Activated naive CD8-positive, alpha-beta T cell treated with anti-CD3 and anti-CD28 coated beads for 36 hours (primary cell): ENCODE results near the gene PPP1R36. TPM values are rescaled to one million over a fixed set of nuclear protein-coding genes. Genes with fewer than 3 reads are reported as not detected.

Experiments used
- DNase-seq: peaks from one replicate; pipeline ENCODE4 v3.0.0; 2021
- H3K27ac Mint-ChIP-seq: one replicate; pipeline ENCODE4 v1.8.0; 2022; ENCODE audit warnings: mild to moderate bottlenecking, moderate library complexity, mixed read lengths
- H3K27me3 Mint-ChIP-seq: one replicate; pipeline ENCODE4 v1.8.0; 2022; ENCODE audit warnings: mild to moderate bottlenecking, mixed read lengths
- H3K36me3 Mint-ChIP-seq: one replicate; pipeline ENCODE4 v1.8.0; 2021; ENCODE audit warnings: mild to moderate bottlenecking, mixed read lengths
- H3K4me1 Mint-ChIP-seq: one replicate; pipeline ENCODE4 v1.8.0; 2021; ENCODE audit warnings: mixed read lengths
- H3K4me3 Mint-ChIP-seq: one replicate; pipeline ENCODE4 v1.8.0; 2022; ENCODE audit warnings: mild to moderate bottlenecking, moderate library complexity, mixed read lengths
- H3K9me3 Mint-ChIP-seq: one replicate; pipeline ENCODE4 v1.8.0; 2022; ENCODE audit warnings: mixed read lengths
- total RNA-seq, 2 experiments: library from RNA; stranded (reverse); gene quantifications; one replicate each; pipeline ENCODE4 v1.2.3, GENCODE V29; 2021

PPP1R36 gene, protein sequence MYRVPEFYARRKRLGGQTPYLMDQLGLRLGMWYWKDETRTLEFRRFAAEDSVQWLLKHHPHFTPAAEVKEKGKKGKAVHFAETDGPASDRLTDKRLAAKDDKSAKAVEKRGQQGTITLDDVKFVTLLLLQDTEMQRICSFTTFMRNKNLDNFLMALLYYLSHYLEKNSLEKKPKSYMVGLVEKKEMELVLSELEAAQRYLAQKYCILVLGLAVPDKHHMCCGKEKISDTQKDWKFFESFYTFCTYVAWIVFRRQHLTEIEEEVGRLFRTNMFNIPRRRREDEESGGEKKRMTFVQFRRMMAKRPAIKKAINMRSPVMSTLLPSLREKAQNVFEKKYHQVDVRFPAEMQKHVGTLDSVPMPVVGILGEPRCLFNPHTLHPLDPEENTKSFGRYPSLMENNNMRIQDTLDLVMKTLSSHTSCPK
- under 1 TPM; 0.18 to 0.25 TPM for total RNA-seq

DNA sequence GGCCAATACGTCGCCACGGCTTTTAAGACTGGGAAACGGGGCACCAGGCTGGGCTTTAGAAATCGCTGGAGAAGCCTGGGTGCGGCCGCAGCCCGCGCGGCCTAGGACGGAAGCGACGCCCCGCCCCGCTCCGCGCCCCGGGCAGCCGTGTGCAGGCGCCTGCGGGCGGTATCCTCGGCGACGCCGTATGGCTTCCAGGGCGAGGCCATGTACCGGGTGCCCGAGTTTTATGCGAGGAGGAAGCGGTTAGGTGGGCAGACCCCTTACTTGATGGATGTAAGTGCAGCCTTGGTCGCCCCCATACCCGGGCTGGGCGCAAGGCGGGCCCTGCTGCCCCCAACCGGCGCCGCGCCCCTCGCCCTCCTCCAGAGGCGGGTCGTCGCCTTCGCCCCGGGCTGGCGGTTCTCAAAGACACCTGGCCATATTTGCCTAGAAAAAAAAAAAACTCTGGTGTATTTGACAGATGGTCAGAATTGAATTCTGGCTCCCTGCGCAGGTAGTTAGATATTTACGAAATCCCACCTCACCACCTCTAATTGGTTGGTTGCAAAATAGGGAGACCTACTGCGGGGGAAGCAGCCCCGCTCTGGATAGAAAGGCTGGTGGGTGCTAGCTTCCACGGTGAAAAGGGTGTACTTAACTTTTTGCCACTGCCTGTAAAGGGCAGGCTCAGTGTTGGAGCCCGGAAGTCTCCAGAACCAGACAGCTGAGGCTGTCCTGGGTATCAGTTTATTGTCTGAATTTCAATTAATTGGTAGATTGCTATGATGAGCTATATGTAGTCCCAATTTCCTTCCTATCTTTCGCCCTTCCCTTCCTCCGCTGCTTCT is at the start of gene PPP1R36:
Gene PPP1R36 (plus strand): TSS at position 171 of the 830 bp plus-strand sequence. CDS start 37 bp downstream, at position 208.
- DNase-seq, result peak; percentile 56
- Mint-ChIP-seq H3K27ac (no peak within 1 kb of the TSS), H3K9me3 (no peaks in the 10 kb centered on the region), H3K4me3 (peak within 1 kb of the TSS; percentile 52), H3K27me3 (peaks cover 15% of the 10 kb centered on the region), H3K4me1 (peaks cover 11% of the 10 kb centered on the region), H3K36me3 (no peaks in the 10 kb centered on the region)

DNA sequence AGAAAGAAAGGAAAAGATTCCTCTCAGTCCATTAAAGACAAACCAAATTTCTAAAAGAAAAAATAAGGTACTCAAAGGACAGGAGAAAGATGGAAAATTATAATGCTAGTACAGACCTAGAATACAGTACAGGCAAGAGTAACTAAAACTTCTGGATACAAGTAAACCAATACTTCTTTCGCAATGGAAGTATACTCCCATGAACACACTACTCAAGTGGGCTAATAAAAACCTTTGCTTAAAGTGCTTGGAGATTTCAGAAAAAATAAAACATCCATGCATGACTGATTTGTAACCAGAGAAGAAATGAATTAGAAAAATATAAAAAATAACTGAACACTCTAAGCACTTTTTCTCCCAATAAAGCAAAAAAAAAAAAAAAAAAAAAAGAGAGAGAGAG is 49.7 kb upstream of the PPP1R36 start:
- Mint-ChIP-seq H3K9me3 (no peaks in the 10 kb centered on the region), H3K27ac (peak overlapping the region; percentile 70), H3K4me1 (peaks cover 48% of the 10 kb centered on the region), H3K27me3 (peaks cover 4% of the 10 kb centered on the region), H3K36me3 (peaks cover 50% of the 10 kb centered on the region), H3K4me3 (peak overlapping the region; percentile 93)
- no peak for DNase-seq

DNA sequence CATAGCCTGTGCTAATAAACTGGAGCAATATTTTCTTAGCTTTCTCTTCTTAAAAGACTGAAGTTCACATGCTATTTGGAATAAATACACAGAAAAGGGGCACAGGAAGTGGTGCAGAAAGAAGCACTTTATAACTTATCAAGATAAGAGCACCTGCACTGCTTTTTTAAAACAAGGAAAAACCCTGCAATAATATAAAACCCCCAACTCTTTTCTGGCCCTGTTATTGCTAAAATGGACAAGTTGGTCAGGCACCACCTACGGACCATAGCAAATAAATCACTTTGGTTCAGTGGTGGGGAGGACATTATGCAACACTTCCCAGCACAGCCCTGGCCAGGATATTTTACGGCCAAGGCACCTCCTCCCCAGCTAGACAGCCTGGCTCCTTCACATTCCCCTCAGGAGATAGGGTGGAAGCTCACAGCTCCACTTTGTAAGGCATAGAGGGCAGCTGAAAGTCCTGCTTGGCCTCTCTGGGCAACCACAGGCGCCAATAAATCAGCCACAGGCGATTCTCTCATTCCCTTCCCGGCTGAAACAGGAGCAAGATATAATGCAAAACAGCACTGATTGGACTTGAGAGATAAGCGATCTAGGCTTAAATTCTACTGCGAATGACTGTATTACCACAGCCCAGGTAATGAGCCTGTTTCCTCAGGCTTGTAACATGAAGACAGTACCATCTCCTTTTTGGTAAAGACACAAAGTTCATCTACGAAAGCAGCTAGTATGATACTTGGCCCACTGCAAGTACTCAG is 48.2 kb upstream of the PPP1R36 start:
- no peak for DNase-seq
- H3K36me3 Mint-ChIP-seq, result peaks cover 58% of the 10 kb centered on the region
- H3K4me1 Mint-ChIP-seq, result peaks cover 47% of the 10 kb centered on the region
- H3K27ac Mint-ChIP-seq, result peak overlapping the region; percentile 100
- H3K27me3 Mint-ChIP-seq, result peaks cover 4% of the 10 kb centered on the region
- H3K9me3 Mint-ChIP-seq, result no peaks in the 10 kb centered on the region
- H3K4me3 Mint-ChIP-seq, result peak overlapping the region; percentile 93

DNA sequence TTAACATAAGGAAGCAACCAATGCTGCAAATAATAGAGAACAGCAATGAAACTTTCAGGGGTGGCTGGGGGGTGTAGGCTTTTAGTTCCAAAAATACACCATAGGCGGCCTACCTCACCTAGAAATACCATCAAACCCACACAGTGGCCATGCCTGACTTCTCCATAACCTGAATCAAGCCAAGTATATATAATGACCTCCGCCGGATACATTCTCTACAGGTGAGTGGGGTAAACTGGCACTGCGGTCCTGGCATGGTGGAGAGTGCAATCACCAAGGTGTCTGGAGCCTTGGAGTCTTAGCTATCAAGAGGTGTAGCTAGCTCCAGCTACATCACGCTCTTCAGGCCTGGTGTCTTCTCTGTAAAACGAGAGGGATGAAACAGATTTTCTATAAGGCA is 47.3 kb upstream of the PPP1R36 start:
- H3K4me1 Mint-ChIP-seq, result peaks cover 48% of the 10 kb centered on the region
- peak; percentile 18 for DNase-seq
- no peaks in the 10 kb centered on the region for H3K9me3 Mint-ChIP-seq
- H3K4me3 Mint-ChIP-seq, result peak overlapping the region; percentile 93
- peaks cover 62% of the 10 kb centered on the region for H3K36me3 Mint-ChIP-seq
- peak overlapping the region; percentile 100 for H3K27ac Mint-ChIP-seq
- H3K27me3 Mint-ChIP-seq, result peaks cover 4% of the 10 kb centered on the region

DNA sequence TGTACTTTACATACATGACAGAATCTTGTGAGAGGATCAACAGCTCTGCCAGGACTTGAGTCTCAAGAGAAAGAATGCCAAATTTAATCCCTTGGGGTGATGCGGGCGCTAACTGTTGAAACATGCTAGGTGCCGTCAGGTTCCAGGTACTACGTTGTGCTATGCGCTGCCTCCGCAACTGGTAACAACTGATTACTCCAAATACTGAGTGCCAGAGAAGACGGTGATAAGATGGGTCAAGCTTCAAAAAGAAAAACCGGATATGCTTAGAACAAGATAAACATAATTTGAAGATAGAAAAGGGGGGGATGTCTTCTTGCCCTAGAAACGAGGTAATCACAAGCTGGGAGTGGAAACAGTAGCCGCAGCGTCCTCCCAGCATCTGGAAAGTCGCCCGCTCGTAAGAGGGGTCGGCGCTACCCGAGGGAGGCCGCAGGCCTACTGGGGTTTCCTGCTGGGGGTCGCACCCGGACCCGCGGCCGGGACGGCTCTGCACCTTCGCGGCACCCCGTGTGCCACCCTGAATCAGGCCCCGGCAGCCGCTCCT is 46.8 kb upstream of the PPP1R36 start:
- H3K9me3 Mint-ChIP-seq, result no peaks in the 10 kb centered on the region
- H3K27me3 Mint-ChIP-seq, result peaks cover 4% of the 10 kb centered on the region
- DNase-seq, result peak; percentile 19
- peak overlapping the region; percentile 100 for H3K27ac Mint-ChIP-seq
- H3K4me1 Mint-ChIP-seq, result peaks cover 49% of the 10 kb centered on the region
- H3K36me3 Mint-ChIP-seq, result peaks cover 61% of the 10 kb centered on the region
- peak overlapping the region; percentile 93 for H3K4me3 Mint-ChIP-seq

DNA sequence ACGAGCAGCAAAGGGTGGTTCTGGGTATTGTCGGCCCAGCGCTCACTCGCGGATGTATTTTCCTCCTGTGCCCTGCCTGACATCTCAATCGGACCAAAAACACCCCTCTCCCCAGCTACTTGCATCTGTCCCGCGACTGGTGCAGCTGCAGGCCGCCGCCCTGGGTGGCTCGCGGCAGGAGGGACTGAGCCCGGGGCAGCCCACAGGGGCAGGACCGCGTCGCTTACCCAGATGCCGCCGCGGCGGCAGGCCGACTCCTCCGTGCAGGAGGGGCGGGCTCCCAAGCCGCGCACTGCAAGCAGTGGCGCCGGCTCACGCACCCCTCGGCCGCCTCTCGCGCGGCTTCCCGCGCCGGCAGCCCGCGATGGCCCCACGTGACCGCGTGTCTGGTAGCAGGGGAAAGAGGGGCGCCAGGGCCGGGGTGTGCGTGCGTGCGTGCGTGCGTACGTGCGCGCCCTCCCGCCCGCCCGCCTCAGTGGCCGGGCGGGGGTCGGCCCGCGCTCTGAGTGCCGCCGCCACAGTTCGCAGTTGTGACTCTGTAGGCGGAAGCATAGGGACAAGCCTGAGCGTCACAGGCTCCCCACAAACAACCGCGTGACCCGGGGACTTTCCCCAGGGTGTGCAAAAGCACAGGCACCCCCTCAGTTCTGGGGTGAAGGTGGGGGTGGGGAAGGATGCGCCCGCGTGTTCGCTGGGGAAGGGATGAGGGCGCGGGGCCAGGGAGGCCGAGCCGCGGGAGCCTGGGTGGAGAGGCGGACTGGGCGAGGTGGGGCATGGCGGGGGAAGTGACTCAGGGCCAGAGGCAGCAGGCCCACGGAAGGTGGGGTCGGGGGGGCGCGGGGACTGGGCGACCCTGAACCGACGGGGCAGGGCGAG is 46.1 kb upstream of the PPP1R36 start, which contains the start of gene ZBTB25:
Gene ZBTB25 (minus strand): TSS at position 405 of the 876 bp plus-strand sequence. CDS start 13,305 bp downstream, outside the sequence.
- H3K4me1 Mint-ChIP-seq, result peaks cover 54% of the 10 kb centered on the region
- peak within 1 kb of the TSS; percentile 93 for H3K4me3 Mint-ChIP-seq
- peak; percentile 95 for DNase-seq
- peak within 1 kb of the TSS; percentile 100 for H3K27ac Mint-ChIP-seq
- peaks cover 58% of the 10 kb centered on the region for H3K36me3 Mint-ChIP-seq
- no peaks in the 10 kb centered on the region for H3K9me3 Mint-ChIP-seq
- peaks cover 4% of the 10 kb centered on the region for H3K27me3 Mint-ChIP-seq

DNA sequence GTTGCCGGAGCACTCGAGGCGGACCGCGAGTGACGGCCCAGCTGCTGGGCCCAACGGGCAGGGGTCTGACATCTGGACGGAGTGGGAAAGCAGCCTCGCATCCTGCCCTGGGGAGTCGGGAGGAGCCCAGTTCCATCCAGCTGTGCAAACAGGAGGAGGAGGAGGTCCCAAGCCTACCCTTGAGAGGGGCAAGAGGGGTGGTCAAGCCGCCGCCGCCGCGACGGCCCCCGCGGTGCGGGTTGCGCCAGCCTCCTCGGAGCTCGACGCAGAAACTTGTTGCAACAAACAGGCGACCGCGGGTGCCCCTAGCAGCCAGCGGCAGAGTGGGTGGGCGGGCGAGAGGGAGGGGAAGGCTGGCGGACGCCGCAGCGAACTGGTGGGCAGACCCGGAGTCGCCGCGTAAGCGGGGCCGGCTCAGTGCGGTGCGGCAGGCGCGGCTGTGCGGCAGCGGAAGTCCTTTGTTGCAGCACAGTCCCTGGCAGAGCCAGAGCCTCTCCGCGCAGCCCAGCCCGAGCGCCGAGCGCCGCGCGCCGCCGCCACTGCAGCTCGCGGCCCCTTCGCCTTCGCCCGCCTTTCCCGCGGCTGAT is 45.4 kb upstream of the PPP1R36 start, which contains the start of gene ZBTB1:
Gene ZBTB1 (plus strand): TSS at position 461 of the 587 bp plus-strand sequence. CDS start 16,735 bp downstream, outside the sequence.
- Mint-ChIP-seq H3K36me3 (peaks cover 58% of the 10 kb centered on the region), H3K27me3 (peaks cover 4% of the 10 kb centered on the region), H3K27ac (peak within 1 kb of the TSS; percentile 100), H3K4me3 (peak within 1 kb of the TSS; percentile 93), H3K9me3 (no peaks in the 10 kb centered on the region), H3K4me1 (peaks cover 58% of the 10 kb centered on the region)
- DNase-seq, result peak; percentile 89

DNA sequence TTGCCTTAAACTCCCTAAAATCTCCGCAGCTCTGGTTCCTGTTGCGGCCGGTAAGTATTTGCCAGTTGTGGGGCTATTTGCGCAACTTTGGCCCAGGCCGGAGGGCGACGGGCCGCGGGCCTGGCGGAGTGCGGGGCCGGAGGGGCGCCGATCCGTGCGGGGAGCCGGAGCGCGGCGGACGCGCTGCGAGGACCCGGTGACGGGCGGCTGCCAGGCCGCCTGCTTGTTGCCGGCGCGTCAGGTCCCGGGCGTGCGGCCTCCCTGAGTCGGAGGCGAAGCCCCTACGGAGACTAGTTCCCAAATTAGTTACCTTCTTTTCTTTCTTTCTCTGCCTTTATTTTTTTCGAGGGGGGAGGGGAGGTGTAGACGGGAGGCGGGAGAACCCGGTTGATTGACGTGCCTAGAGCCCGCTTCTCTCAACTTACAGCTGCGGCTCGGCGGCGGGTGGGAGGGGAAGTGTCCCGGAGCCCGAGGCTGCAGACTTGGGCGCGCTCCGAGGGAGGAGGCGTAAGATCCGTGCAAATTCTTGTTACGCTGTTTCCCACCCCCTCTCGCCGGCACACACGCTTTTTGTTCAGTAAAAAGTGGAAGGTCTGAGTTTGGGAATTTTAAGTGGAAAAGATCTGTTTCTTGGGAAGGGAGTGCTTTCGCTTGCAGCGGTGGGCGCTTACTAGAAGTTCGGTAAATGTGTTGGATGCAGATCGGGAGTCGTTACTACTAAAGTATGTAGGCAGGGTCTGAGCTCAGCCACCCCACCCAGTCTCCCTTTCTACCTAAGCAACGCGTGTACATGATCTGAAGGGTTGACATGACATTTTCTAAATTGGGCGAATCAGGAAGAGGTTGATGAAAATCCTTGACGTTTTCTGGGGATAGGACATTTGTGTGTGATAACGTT is 44.6 kb upstream of the PPP1R36 start:
- Mint-ChIP-seq H3K4me1 (peaks cover 58% of the 10 kb centered on the region), H3K36me3 (peaks cover 53% of the 10 kb centered on the region), H3K9me3 (no peaks in the 10 kb centered on the region), H3K27ac (peak overlapping the region; percentile 100), H3K27me3 (peaks cover 4% of the 10 kb centered on the region), H3K4me3 (peak overlapping the region; percentile 84)
- peak; percentile 83 for DNase-seq

DNA sequence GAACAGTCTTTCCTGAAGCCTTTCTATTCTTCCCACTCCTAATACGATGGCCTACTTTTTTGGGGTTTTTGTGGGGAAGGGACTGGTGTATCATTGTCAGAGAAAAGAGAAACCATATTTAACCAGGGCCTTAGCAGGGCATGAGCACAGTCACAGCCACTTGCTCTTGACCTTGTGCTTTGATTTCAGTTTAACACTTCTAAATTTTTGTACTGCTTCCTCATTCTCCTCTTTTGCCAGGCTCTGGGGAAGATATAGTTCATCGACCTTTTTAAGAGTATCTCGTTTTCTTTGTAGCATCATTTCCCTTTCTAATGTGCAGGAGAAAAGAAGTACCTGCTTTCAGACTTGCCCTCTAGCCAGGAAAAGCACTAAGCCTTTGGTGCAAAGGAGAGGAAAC is 43.0 kb upstream of the PPP1R36 start:
- H3K4me3 Mint-ChIP-seq, result peak overlapping the region; percentile 84
- H3K9me3 Mint-ChIP-seq, result no peaks in the 10 kb centered on the region
- no peak for DNase-seq
- peaks cover 4% of the 10 kb centered on the region for H3K27me3 Mint-ChIP-seq
- H3K36me3 Mint-ChIP-seq, result peaks cover 51% of the 10 kb centered on the region
- H3K27ac Mint-ChIP-seq, result peak overlapping the region; percentile 100
- H3K4me1 Mint-ChIP-seq, result peaks cover 60% of the 10 kb centered on the region

DNA sequence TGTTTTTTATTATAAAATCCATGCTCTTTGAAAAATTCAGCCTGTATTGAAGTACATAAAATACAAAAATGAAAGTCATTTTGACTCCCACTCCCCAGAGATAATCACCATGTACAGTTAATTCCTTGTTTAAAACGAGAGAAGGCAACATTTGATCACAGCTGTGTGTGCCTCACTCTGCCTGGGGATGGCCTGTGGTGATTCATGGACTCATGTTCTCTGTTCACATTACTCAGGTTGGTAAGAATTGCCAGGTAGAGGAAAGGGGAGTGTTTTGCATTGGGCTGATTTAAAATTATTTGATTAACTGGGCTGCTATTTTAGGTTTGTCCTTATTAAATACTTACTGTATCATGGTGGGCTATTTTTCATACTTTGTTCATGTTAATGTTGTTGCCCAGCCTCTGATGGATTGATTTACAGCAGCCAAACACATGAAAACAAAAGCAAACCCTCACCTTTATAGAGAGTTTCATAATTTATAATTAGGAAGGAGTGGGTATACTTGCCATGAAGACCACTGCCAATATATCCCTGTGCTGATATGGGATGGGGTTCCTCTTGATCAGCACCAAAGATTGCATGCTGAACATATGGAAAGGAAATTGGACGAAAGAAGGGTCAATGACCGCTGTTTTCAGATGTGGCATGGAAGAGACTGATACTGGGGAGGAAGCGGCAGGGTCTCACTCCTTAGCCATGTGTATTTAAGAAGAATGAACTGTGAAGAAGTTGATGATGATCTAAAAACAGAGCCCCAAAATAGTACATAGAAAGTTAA is 42.2 kb upstream of the PPP1R36 start:
- peaks cover 62% of the 10 kb centered on the region for H3K4me1 Mint-ChIP-seq
- peak overlapping the region; percentile 100 for H3K27ac Mint-ChIP-seq
- peaks cover 42% of the 10 kb centered on the region for H3K36me3 Mint-ChIP-seq
- H3K27me3 Mint-ChIP-seq, result peaks cover 4% of the 10 kb centered on the region
- DNase-seq, result peak; percentile 23
- no peaks in the 10 kb centered on the region for H3K9me3 Mint-ChIP-seq
- peak overlapping the region; percentile 84 for H3K4me3 Mint-ChIP-seq

DNA sequence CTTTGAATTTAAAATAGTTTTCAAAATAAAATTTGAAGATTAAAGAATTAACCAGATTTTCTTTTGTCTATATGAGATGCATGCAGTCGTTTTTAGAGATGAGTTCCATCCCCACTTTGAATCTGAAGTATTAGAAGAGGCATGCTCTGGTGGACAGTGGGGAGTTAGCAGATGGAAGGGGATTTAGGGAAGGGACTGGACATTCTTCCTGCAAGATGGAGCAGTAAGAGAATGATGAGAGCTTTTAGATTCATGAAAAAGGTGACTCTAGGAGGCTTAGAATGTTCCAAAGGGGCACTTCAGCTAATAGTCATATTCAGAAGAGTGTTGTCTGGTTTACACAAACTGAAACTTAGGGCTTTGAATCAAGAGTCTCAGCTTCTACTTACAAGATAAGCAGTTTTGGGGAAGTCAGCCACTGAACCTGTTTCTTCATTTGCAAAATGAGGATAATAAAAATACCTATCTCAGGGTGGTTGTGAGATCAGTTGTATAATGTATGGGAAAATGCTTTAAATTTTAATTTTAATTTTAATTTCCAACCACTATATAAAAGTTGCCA is 41.5 kb upstream of the PPP1R36 start:
- DNase-seq, result no peak
- peaks cover 4% of the 10 kb centered on the region for H3K27me3 Mint-ChIP-seq
- H3K9me3 Mint-ChIP-seq, result no peaks in the 10 kb centered on the region
- peak overlapping the region; percentile 100 for H3K27ac Mint-ChIP-seq
- H3K4me1 Mint-ChIP-seq, result peaks cover 63% of the 10 kb centered on the region
- H3K4me3 Mint-ChIP-seq, result peak overlapping the region; percentile 65
- H3K36me3 Mint-ChIP-seq, result peaks cover 38% of the 10 kb centered on the region
